Keratinocyte (primary cell): ENCODE measurements around the gene P4HA1. TPM values are rescaled to one million over a fixed set of nuclear protein-coding genes. Genes with fewer than 3 reads are reported as not detected.
"Not testable (repeated sequence)": the region's sequence is repeated elsewhere in the genome, so short reads cannot be mapped to it uniquely, and the experiment has no call there.

Experiments
- DNase-seq: peaks from one replicate; pipeline ENCODE4 v3.0.0-alpha.2; 2011; ENCODE audit warnings: low read depth, missing footprints, low spot score
- FAIRE-seq: peaks from 2 replicates; lab custom pipeline; 2011; peaks lifted over from hg19 to GRCh38; lab: Jason Lieb, UNC
- H2AFZ ChIP-seq: 2 replicates; pipeline ENCODE4 v1.6.0; 2012; ENCODE audit warnings: low read length, control low read depth, inconsistent platforms; ENCODE audit not compliant: control insufficient read depth
- H3K27ac ChIP-seq: 2 replicates; pipeline ENCODE4 v1.5.1; 2011; ENCODE audit warnings: low read length; ENCODE audit not compliant: control insufficient read depth, insufficient read depth
- H3K27me3 ChIP-seq: 3 replicates; pipeline ENCODE4 v1.6.0; 2011; ENCODE audit warnings: low read length; ENCODE audit not compliant: control insufficient read depth, insufficient read depth; ENCODE audit errors: extremely low read depth
- H3K36me3 ChIP-seq, 2 experiments: 2 replicates in 1 of 2; 3 replicates in 1 of 2; pipeline ENCODE4 v1.5.1; 2011; ENCODE audit warnings: low read length in 2 of 2, mild to moderate bottlenecking in 1 of 2; ENCODE audit not compliant: control insufficient read depth in 2 of 2, insufficient read depth in 2 of 2; ENCODE audit errors: extremely low read depth in 1 of 2
- H3K4me1 ChIP-seq: 3 replicates; pipeline ENCODE4 v1.5.1; 2011; ENCODE audit warnings: low read length; ENCODE audit not compliant: control insufficient read depth, insufficient read depth; ENCODE audit errors: extremely low read depth
- H3K4me2 ChIP-seq: 3 replicates; pipeline ENCODE4 v1.6.0; 2011; ENCODE audit warnings: low read depth, low read length; ENCODE audit not compliant: control insufficient read depth, insufficient read depth; ENCODE audit errors: extremely low read depth
- H3K4me3 ChIP-seq, 3 experiments: fragments of 200-600 bp in 1 of 3; sonication (generic) in 1 of 3; 2 replicates in 2 of 3; 3 replicates in 1 of 3; pipeline ENCODE4 v1.5.1; 2011 to 2016; ENCODE audit warnings: low read length in 3 of 3, mild to moderate bottlenecking in 3 of 3, control low read depth in 2 of 3, inconsistent platforms in 1 of 3, low read depth in 1 of 3, mixed read lengths in 1 of 3, mixed run types in 1 of 3, moderate library complexity in 1 of 3; ENCODE audit not compliant: control insufficient read depth in 2 of 3, insufficient read depth in 2 of 3; ENCODE audit errors: extremely low read depth in 1 of 3
- H3K79me2 ChIP-seq: 2 replicates; pipeline ENCODE4 v1.6.0; 2012; ENCODE audit warnings: low read length; ENCODE audit not compliant: control insufficient read depth, insufficient read depth
- H3K9ac ChIP-seq: 3 replicates; pipeline ENCODE4 v1.6.0; 2011; ENCODE audit warnings: low read length; ENCODE audit not compliant: control insufficient read depth, insufficient read depth; ENCODE audit errors: extremely low read depth
- H3K9me1 ChIP-seq: 3 replicates; pipeline ENCODE4 v1.6.0; 2011; ENCODE audit warnings: low read length; ENCODE audit not compliant: control insufficient read depth, insufficient read depth; ENCODE audit errors: extremely low read depth
- H3K9me3 ChIP-seq: 2 replicates; pipeline ENCODE4 v1.5.1; 2012; ENCODE audit warnings: low read depth, low read length; ENCODE audit not compliant: control insufficient read depth
- H4K20me1 ChIP-seq: 3 replicates; pipeline ENCODE4 v1.6.0; 2011; ENCODE audit warnings: low read length; ENCODE audit not compliant: control insufficient read depth, insufficient read depth; ENCODE audit errors: extremely low read depth
- CTCF ChIP-seq, 3 experiments: IDR thresholded peaks in 1 of 3; conservative IDR thresholded peaks in 1 of 3; optimal IDR thresholded peaks in 1 of 3; 2 replicates in 2 of 3; 3 replicates in 1 of 3; pipeline versions ENCODE3 to v1.5.1; 2011; ENCODE audit warnings: low read length in 3 of 3, mild to moderate bottlenecking in 3 of 3, moderate library complexity in 2 of 3, control low read depth in 1 of 3, inconsistent platforms in 1 of 3; ENCODE audit not compliant: insufficient read depth in 2 of 3; ENCODE audit errors: extremely low read depth in 1 of 3
- EZH2 ChIP-seq: IDR thresholded peaks from one replicate; pipeline ENCODE4 v1.6.1; 2012; ENCODE audit warnings: inconsistent platforms, mild to moderate bottlenecking, low read length, moderate library complexity
- dilution Hi-C: fragments of 300-500 bp; cut with MboI; formaldehyde crosslinking; loops from one replicate; pipeline ENCODE4 v1.7.0; 2020; ENCODE audit warnings: low sequenced_read_pairs; ENCODE audit not compliant: extremely low pct_ligation_motif_present
- polyA plus RNA-seq, 5 experiments: library from polyadenylated mRNA; depleted of rRNA in 3 of 5; stranded (reverse) in 3 of 5; stranded (forward) in 1 of 5; unstranded in 1 of 5; fragments of >200 nt; gene quantifications; 1 replicate in 1 of 5; 2 replicates in 3 of 5; 3 replicates in 1 of 5; pipeline versions ENCODE4 v1.2.1 to v1.2.3, GENCODE V29; 2011 to 2012; ENCODE audit warnings: missing spikeins in 2 of 5, low read depth in 1 of 5, low replicate concordance in 1 of 5

Gene P4HA1
- polyA plus RNA-seq, 1 donor (not counting 4 experiments of a cell fraction or from before 2014, with no cell fraction given): 67.4 TPM

DNA sequence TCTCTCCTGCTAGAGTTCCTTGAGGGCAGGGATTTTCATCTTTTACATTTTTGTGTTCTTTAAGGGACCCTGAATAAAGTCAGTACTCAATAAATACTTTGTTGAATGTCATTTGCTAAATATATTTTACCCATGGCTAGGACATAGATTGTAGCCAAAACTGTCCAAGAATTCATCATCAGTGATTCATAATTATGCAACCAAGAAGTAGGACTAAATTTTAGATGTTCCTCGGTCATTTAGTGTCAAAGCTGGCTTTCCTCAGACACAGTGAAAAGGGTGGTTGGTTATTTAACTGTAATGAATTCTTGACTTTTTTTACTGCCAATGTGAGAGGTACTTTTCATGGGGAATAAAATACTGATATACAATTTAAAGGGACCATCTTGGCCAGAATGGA is 16.9 kb upstream of the P4HA1 start:
- no peak overlapping the region for H3K27ac ChIP-seq
- DNase-seq: no peak
- H2AFZ ChIP-seq: no peak overlapping the region
- no peaks in the 10 kb centered on the region for H3K9me1 ChIP-seq
- peaks cover 0 to 2% of the 10 kb centered on the region in 2 experiments for H3K36me3 ChIP-seq
- H4K20me1 ChIP-seq: no peaks in the 10 kb centered on the region
- no peaks in the 10 kb centered on the region for H3K27me3 ChIP-seq
- no peak overlapping the region for H3K4me2 ChIP-seq
- no peak overlapping the region for H3K4me3 ChIP-seq
- peaks cover 25% of the 10 kb centered on the region for H3K4me1 ChIP-seq
- H3K79me2 ChIP-seq: no peaks in the 10 kb centered on the region
- TF ChIP-seq CTCF (optimal IDR thresholded peaks at IDR 0.05 in 1 of 3, IDR thresholded peaks at IDR 0.05 in 1 of 3, conservative IDR thresholded peaks at IDR 0.05 in 1 of 3; ENCODE audit: extremely low read depth in 1 of 3, insufficient read depth in 2 of 3, low read length in 3 of 3): no peak
- TF ChIP-seq EZH2: no peak
- dilution Hi-C loops: no loop called here
- no peak overlapping the region for H3K9ac ChIP-seq
- H3K9me3 ChIP-seq: no peaks in the 10 kb centered on the region
- FAIRE-seq: no peak

DNA sequence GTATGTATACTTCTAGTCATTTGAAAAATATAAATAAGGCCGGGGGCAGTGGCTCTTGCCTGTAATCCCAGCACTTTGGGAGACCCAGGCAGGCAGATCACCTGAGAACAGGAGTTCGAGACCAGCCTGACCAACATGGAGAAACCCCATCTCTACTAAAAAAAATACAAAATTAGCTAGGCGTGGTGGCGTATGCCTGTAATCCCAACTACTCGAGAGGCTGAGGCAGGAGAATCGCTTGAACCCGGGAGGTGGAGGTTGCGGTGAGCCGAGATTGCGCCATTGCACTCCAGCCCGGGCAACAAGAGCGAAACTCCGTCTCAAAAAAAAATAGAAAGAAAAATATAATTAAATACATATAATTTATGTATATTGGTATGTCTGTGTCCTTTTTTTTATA is 15.4 kb upstream of the P4HA1 start:
- H3K9me1 ChIP-seq, dilution Hi-C loops, H3K9me3 ChIP-seq, DNase-seq, H2AFZ ChIP-seq, H3K4me2 ChIP-seq, H3K27me3 ChIP-seq, H3K36me3 ChIP-seq, FAIRE-seq, H3K4me3 ChIP-seq, H3K9ac ChIP-seq, H3K79me2 ChIP-seq, H4K20me1 ChIP-seq: not testable (repeated sequence)
- Histone ChIP-seq H3K4me1 (peaks cover 14% of the 10 kb centered on the region), H3K27ac (peak overlapping the region; percentile 93)

DNA sequence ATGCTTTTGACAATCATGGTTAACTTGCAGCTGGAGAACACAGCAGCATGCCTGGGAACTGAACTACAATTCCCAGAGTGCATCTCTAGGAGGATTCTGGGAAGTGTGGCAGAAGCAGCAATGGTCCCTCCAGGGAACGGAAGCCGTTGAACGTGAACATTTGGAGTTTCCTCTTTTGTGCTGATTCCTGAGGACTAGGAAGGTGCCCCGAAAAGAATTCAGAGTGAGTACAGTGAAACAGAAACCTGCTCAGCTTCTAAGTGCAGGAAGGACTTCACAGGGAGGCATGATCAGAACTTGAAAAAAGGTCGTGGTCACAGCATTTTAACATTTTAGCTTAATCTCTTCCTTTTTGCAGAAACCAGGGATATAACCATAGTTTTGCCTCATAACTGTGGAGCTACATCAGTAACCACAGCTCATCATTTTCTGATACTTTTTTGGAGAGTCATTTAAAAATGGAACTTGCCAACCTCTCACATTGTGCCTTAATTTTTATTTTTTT is 13.7 kb upstream of the P4HA1 start, which contains the start of gene NUDT13:
Gene NUDT13, plus strand, starts transcription at position 111 of the 505 bp plus-strand sequence. CDS start 3,911 bp downstream, outside the sequence.
- dilution Hi-C loops: no loop called here

More for the DNA sequence above, 13.7 kb upstream of the P4HA1 start, which contains the start of gene NUDT13:
- Histone ChIP-seq H3K4me3 (peak within 1 kb of the TSS; percentile 36 to 80 (median 69)), H3K79me2 (no peaks in the 10 kb centered on the region), H3K4me1 (peaks cover 14% of the 10 kb centered on the region), H4K20me1 (no peaks in the 10 kb centered on the region), H3K36me3 (peaks cover 0 to 2% of the 10 kb centered on the region in 2 experiments), H3K4me2 (peak within 1 kb of the TSS; percentile 99), H3K27me3 (no peaks in the 10 kb centered on the region), H3K27ac (peak within 1 kb of the TSS; percentile 93), H3K9ac (peak within 1 kb of the TSS; percentile 81), H2AFZ (peak within 1 kb of the TSS; percentile 84), H3K9me3 (no peaks in the 10 kb centered on the region), H3K9me1 (no peaks in the 10 kb centered on the region)
- DNase-seq: no peak
- FAIRE-seq: peak; percentile 93
- TF ChIP-seq CTCF (optimal IDR thresholded peaks at IDR 0.05 in 1 of 3, IDR thresholded peaks at IDR 0.05 in 1 of 3, conservative IDR thresholded peaks at IDR 0.05 in 1 of 3; ENCODE audit: extremely low read depth in 1 of 3, insufficient read depth in 2 of 3, low read length in 3 of 3) (no peak), EZH2 (no peak)
